GM21360 (cell line): Measurements from ENCODE around the gene RFX7.
A peak's percentile ranks its signal among the peaks of the same experiment; 100 is the strongest.
"Not testable (repeated sequence)": the region's sequence is repeated elsewhere in the genome, so short reads cannot be mapped to it uniquely, and the experiment has no call there.

ENCODE experiments used
- ATAC-seq: cut with Tn5 transposase; IDR thresholded peaks from one replicate; pipeline ENCODE4 v1.9.1; 2021; ENCODE audit warnings: mild to moderate bottlenecking, moderate library complexity; ENCODE audit not compliant: unreplicated experiment

Gene RFX7

DNA sequence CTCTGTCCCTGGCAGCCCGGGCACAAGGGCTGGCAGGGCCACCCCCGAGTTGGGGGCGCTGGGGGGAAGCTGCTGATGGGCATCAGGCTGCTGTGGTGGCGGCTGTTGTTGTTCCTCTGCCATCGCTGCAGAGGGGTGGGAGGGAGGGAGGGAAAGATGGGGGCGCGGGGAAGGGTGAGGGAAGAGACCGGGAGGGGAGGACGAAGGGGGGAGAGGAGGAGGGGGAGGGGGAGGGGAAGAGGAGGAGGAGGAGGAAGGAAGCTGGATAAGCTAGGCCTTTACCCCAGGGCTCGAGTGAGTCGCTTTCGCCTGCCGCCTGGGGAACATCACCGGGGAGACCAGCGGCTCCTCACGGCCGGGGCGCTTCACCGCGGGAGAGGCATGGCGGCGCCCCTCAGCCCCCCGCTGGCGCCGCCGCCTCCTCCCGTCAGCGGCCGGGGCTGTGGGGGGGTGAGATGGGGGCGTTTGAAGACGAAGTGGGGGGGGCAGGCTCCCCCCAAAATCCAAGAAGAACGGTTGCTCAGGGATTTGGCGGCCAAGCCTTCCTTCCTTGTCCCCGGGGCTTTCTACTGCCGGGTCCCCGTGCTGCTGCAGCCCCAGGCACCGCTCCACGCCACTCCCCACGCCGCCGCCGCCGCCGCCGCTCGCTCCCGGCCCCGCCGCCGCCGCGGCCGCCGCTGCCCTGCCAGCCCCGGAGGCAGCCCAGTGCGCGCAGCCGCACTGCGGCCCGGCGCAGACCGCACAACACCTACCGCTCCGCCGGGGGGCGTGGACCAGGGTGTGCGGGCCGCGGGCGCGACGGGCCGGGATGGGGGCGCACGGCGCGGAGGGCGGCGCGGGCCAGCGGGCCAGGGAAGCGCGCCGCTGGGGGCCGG lies at the start of gene RFX7:
RFX7 (minus strand) TSS at position 717 of the 875 bp plus-strand sequence; CDS start at position 123, 594 bp downstream.
- ATAC-seq = peak; percentile 46

DNA sequence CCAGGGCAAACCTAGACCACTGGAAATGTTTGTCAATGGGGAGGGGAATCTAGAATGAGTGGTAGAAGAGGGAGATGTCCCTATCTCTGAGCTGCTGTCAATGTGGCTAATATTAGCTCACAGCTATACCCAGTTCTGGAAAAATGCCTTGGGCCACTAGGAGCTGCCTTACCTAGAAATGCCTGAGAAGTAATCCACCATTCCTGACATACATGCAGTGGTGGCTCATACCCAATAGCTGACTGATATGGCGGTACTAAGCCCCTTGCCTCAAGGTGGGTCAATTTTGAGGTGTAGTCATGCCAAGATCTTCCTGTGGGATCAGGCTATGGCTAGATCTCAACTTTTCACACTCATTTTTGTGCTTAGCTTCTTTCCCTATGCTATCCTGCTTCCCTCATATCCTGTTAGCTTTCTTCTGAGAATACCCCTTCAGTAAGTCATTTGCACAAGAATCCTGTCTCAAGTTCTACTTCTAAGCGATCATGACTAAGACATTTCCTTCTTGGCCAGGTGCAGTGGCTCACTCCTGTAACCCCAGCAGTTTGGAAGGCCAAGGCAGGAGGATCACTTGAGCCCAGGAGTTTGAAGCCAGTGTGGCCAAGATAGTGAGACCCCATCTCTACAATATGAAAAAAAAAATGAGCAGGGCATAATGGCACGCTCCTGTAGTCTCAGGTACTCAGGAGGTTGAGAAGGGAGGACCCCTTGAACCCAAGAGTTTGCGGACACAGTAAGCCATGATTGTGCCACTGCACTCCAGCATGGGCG lies 49.1 kb upstream of the RFX7 start:
- ATAC-seq = no peak

DNA sequence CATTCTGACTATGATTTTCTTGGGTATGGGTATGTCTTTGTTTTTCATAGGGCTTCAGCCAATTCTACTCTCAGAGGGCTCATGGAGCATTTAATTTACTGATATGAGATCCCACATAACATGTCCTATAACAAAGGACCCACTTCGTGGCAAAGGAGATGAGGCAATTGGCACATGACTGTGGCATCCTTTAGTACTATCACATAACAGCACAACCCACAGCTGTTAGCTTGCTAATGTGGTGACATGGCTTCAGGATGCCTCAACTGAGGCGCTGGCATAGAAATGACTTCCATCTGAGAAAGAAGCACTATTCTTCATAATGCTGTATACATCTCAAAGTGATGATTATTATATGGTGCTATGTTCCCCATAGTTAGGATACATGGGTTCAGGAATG lies 48.1 kb upstream of the RFX7 start:
- no peak for ATAC-seq

DNA sequence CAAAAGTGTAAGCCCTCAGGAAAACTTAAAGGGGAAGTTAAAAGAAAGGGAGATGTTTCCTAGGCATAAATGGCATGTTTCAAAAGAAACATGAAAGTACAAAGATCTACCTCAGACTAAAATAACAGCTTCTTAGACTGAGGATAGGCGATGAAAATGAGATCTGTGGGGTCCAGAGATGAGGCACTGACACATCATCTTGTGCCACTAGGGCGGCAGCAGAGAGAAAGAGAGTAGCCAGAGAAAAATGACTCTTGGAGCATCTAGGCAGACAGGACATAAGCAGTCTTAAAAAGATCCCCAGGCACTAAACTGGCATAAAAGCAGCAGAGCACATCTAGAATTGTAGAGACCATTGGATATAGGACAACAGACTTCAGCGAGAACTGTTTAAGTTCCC lies 42.5 kb upstream of the RFX7 start:
- ATAC-seq = no peak

DNA sequence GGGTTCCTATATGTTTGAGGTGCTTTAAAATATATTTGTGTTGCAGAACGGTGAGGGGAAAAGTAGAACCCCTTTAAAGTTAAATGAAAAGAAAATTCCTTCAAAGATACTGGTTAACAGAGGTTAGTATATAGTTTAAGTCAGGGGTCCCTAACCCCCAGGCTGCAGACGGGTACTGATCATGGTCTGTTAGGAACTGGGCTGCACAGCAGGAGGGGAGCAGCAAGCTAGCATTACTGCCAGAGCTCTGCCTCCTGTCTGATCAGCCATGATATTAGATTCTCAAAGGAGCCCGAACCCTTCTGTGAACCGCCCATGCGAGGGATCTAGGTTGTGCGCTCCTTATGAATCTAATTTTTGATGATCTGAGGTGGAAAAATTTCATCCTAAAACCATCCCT lies 37.5 kb upstream of the RFX7 start:
- ATAC-seq = no peak

DNA sequence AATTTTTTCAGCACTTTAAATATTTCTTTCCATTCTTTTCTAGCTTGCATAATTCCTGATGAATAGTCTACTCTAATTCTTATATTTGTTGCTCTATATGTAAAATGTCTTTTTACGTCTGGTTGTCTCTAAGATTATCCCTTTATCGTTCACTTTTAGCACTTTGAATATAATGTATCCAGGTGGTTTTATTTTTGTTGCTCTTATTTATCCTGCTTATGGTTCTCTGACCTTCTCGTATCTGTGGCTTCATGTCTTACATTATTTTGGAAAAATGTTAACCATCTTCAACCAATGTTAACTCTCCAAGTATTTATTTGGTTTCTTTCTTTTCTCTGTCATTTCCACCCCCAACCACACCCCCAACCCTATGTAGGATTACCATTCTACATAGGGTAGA lies 30.0 kb upstream of the RFX7 start:
- no peak for ATAC-seq

DNA sequence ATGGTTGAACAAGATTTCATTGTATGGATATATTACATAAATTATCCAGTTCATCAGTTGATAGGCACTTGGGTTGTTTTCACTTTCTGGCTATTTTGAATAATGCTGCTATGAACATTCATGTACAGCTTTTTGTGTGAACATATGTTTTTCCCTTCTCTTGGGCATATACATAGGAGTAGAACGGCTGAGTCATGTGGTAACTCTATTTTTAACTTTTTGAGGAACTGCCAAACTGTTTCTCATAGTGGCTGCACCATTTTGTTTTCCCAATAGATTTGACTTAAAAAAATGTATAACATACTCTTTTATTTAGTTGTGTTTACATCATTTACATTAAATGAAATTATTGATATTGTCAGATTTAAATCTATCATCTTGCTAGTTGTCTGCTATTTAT lies 28.8 kb upstream of the RFX7 start:
- ATAC-seq = no peak

DNA sequence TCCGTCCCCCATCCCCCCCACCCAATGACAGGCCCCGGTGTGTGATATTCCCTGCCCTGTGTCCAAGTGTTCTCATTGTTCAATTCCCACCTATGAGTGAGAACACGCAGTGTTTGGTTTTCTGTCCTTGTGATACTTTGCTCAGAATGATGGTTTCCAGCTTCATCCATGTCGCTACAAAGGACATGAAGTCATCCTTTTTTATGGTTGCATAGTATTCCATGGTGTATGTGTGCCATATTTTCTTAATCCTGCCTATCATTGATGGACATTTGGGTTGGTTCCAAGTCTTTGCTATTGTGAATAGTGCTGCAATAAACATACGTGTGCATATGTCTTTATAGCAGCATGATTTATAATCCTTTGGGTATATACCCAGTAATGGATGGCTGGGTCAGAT lies 22.8 kb upstream of the RFX7 start:
- not testable (repeated sequence) for ATAC-seq

DNA sequence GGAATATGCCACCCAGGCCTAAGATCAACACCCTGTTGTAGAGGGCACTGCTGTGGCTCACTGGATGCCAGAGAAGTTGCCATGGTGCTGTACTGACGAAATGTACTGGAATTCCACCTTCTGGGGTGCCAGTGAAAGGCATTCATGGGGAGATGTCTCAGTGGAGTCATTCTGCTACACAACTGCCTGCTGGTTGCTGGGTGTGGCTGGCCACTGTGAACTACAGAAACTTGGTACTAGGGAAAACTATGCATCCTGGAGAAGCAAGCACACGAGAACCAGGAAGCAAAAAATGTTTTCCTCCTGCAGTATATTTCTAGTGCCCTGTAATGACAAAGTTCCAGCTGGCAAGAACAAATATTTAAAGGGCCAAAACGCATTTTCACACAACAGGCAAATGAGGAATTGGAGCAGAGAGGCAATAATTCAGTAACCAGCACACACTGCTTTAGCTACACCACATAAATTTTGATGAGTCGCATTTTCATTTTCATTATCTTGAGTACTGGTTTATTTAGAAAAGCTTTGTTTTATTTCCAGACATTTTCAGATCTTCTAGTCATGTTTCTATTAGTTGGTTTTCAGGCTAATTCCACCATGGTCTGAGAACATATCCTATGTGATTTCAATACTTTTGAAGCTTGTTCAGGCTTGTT lies 18.3 kb upstream of the RFX7 start:
- ATAC-seq = no peak

DNA sequence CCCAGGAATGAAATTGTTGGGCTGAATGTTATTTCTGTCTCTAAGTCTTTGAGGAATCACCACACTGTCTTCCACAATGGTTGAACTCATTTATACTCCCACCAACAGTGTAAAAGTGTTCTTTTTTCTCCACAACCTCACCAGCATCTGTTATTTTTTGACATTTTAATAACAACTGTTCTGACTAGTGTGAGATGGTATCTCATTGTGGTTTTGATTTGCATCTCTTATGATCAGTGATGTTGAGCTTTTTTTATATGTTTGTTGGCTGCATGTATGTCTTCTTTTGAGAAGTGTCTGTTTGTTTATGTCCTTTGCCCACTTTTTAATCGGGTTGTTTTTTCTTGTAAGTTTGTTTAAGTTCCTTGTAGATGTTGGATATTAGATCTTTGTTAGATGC lies 13.6 kb upstream of the RFX7 start:
- ATAC-seq = not testable (repeated sequence)

DNA sequence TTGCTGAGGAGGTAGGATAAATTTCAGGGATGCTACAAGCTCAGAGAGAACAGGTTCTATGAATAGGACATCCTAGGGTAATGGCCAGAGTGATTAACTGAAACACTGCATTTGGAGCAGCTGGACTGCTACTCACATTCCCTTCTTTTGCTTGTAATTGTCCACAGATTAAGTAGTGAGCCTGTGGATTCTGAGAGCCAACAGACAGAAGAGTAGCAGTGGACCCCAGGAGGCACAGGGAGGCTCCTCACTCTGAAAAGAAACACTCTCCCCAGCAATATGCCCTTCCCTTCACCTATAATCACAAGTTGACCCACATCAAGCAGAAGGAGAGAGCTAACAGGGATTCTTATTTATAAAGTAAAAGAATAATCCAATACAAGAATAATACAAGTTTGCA lies 10.6 kb upstream of the RFX7 start:
- ATAC-seq = no peak

DNA sequence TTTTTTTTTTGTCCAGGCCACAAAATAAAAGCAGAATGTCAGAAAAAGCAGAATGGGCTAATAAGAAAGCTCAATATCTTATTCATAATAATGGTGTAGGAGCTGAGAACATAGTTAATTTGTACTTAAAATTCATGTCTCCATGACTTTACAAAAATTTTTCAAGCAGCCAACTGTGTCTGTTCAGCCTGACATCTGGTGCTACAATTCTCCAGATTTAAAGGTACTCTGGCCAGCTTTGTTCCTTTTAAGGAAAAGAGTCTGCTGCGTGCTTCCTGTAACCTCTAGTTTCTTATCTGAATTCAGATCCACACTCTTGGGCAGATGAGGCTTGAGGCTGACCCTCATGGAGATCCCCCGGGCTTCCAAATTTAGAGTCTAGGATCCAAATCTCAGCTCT lies 8.7 kb upstream of the RFX7 start:
- ATAC-seq = no peak

DNA sequence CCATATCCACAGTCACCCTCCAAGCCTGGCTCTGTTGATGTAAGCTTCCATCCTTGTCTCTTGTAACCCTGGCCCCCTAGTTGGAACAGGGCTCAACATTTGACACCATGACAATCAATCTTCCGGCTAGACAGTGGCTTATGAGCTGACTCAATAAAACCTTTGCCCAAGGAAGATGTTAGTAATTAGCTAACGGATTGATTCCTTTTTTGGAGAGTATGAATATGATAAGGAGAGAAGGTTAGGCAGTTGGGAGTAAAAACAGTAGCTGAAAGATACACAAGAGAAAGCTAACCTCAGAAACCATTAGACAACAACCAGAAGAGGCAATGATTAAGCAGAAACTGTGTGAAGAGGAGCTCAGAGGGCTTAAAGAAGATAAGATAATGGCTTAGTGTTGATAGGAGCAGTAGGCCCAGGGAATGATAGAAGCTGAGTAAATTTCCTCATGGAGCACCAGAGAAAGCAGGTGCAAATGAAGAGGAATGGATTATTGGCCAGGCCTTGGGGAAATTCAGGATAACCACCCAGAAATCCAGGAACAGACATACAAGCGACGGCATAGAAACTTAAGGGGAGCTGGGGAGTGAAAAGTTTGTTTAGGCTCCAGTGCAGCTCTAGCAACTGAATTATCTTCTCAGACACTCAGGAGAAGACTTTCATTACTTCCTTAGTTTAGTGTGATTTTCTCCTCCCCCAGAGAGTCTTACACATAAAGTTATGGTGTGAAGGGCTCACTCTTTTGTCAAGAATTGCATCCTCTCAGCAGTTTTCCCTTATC lies 7.8 kb upstream of the RFX7 start:
- ATAC-seq = no peak

DNA sequence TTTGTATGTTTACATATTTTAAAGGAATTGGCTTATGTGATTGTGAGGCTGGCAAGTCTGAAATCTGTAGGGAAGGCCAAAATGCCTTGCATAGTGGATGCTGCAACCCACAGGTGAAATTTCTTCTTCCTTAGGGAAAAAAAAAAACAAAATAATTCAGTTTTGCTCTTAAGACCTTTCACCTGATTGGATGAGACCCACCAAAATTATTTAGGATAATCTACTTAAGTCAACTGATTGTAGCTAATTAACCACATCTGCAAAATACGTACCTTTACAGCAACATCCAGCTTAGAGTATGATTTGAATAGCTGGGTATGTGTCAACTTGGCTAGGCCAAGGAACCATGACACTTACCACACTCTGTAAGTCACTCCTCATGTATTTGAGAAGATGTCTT lies 6.9 kb upstream of the RFX7 start:
- no peak for ATAC-seq

DNA sequence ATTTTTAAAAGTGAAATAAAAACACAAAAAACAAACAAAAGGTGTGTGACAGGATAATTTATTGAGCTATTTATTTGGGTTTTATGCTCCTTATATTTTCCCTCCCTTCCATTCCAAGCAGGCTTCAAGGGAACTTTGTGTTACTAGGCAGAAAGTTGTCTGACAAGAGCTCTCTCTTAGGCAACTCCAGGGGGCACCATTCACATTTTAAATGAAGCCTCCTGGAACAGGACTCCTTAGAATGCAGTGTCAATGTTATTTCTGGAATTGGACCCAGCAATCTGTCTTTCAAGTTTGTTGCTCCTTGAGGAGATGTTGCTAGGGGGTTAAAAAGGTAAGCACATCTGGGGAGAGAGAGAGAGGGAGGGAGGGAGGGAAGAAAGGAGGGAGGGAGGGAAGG lies 5.4 kb upstream of the RFX7 start:
- no peak for ATAC-seq

DNA sequence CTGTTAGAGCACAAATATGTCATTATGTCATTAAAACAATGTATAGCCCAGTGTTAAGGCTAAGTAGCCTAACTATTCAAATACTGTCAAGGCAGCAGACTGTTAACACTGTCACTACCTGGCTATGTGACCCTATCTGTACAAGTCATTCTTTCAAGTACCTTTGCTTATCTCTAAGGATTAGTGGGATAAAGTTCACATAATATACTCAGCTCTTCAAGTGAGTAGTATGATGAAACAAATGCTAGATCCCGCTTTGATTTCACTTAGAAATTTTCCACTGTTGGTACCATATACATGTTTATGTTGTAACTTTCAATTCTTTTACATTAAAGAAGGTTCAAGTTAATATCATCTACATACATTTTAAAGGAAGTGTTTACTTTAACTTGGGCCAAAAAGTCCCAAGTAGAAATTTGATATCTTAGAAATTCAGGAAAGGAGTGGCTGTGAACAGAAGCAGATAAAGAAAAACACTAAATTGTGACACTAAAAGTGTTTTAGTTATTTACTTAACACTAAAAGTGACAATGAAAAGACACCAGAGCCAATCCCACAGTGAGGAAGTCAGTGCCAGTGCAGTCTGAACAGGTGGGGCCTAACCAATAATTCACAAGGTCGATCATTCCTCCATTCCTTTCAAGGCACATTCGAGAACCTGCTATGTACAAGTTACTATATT lies 4.8 kb upstream of the RFX7 start:
- no peak for ATAC-seq

DNA sequence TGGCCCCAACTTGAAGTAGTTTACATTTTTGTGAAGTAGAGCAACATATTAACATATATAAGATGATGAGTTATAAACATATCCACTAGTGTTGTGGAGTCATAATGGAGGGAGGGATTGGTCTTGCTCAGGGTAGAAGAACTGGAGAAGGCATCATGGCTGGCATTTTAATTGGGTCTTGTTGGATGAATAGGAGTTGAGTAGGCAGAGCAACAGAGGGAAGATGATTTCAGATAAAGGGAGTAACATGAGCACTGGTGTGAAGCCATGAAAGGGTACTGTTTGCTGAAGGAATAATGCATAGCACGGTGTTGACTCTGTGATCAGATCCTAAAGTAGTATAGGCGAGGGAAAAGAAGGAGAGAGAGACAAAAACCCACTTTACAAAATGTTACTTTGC lies 3.6 kb upstream of the RFX7 start:
- no peak for ATAC-seq

DNA sequence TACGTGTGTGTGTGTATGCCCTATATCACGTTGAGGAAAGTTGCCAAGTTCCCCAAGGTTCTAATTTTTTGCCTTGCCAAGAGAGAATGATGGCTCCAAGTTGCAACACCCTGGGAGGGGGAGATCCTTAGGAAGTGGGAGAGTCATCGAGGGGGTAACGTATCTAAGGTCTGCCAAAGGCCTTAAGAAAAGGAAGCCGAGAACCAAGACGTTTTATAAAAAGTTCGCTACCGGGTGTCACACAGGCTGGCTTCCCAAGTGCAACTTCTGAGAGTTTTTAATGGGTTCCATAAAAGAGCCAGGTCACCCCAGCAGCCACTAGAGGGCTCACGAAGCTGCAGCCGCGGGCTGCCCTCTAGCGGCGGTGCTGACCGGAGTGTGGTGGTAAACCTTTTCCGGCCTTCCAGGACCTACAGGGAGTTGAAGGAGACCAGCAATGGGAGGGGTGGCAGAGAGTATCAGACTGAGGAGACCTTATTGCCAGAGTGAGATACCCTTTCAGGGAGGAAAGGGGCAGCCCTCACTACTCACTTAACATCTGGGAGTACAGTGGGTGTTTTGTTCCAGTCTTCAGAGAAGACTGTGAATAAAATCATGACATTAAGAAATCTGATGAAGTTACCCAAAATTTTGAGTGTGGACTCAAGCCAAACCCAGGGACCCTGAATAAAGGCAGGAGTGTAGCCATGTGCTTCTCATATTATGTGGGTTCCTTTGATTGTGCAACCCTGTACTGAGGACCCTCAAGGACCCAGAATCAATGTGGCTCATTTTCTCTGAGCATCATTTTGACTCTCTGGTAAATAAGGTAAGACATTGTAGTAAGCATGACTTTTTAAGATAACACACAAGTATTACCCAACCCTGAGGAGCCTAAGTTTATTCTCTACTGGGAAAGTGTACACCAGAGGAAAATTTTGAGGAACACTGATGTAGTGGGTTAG lies 2.5 kb upstream of the RFX7 start:
- peak; percentile 55 for ATAC-seq
